ENCODE measurements around the gene GPC5. TPM values are rescaled to one million over a fixed set of nuclear protein-coding genes. Genes with fewer than 3 reads are reported as not detected.

Gene GPC5
- total and polyA plus RNA-seq, 2 of the 13 experiments (the other 11 are each of a cell fraction or from before 2014, with no cell fraction given): 0.02 to 0.07 TPM

- no peak for TF ChIP-seq BCLAF1 (IDR thresholded peaks at IDR 0.05)
- no peak for TF ChIP-seq NCOR1 (IDR thresholded peaks at IDR 0.05; ENCODE audit: borderline replicate concordance, low read length)
- no peak for TF ChIP-seq ZSCAN21 (CRISPR knock-in tag; IDR thresholded peaks at IDR 0.05; ENCODE audit: borderline replicate concordance)
- no peak for TF ChIP-seq ZNF746 (CRISPR knock-in tag; IDR thresholded peaks at IDR 0.05)
- no peak for TF ChIP-seq ZNF451 (CRISPR knock-in tag; IDR thresholded peaks at IDR 0.05)
- peak; percentile 85 for TF ChIP-seq CEBPG (CRISPR knock-in tag; IDR thresholded peaks at IDR 0.05)
- TF ChIP-seq ZNF276 (CRISPR knock-in tag; IDR thresholded peaks at IDR 0.05; ENCODE audit: low read depth): no peak
- TF ChIP-seq HNRNPUL1 (IDR thresholded peaks at IDR 0.05; ENCODE audit: low read depth, low read length): no peak
- TF ChIP-seq E2F1 (CRISPR knock-in tag; IDR thresholded peaks at IDR 0.05): no peak
- TF ChIP-seq SRSF9 (IDR thresholded peaks at IDR 0.05; ENCODE audit: borderline replicate concordance, insufficient read depth, low read depth, low read length, poor library complexity, severe bottlenecking): no peak
- TF ChIP-seq ATF6 (CRISPR knock-in tag; conservative IDR thresholded peaks at IDR 0.05): no peak
- TF ChIP-seq ONECUT2 (CRISPR knock-in tag; IDR thresholded peaks at IDR 0.05): no peak
- TF ChIP-seq ZUFSP (CRISPR knock-in tag; IDR thresholded peaks at IDR 0.05; ENCODE audit: borderline replicate concordance): no peak
- TF ChIP-seq ZNF282 (IDR thresholded peaks at IDR 0.05; ENCODE audit: partially characterized antibody): no peak
- 0 out of 2 replicates have a peak, but pooled peaks have one; percentile 41 for TF ChIP-seq FOXP4 (CRISPR knock-in tag; IDR thresholded peaks at IDR 0.05)
- TF ChIP-seq NPAS2 (CRISPR knock-in tag; IDR thresholded peaks at IDR 0.05; ENCODE audit: borderline replicate concordance): no peak
- TF ChIP-seq ZSCAN9 (CRISPR knock-in tag; IDR thresholded peaks at IDR 0.05; ENCODE audit: borderline replicate concordance): no peak
- no peak for TF ChIP-seq CREB1 (IDR thresholded peaks at IDR 0.05)
- no peak for TF ChIP-seq CREB1 (CRISPR knock-in tag; IDR thresholded peaks at IDR 0.05)
Observed at GRCh38 chr13:91372911-91373310, 25.5 kb upstream of the GPC5 start (continued).

Measured in HepG2 (cell line).